HL-60 (cell line): ENCODE results near the gene ARID1A.

Source experiments
- CTCF ChIP-seq: IDR thresholded peaks from one replicate; pipeline ENCODE4 v1.5.1; 2011; ENCODE audit warnings: low read length, control low read depth, inconsistent platforms; ENCODE audit not compliant: insufficient read depth
- POLR2AphosphoS5 ChIP-seq: IDR thresholded peaks from 2 replicates; pipeline ENCODE4 v1.6.1; 2012; ENCODE audit warnings: low read depth
- SPI1 ChIP-seq: IDR thresholded peaks from 2 replicates; pipeline ENCODE4 v1.6.1; 2012; ENCODE audit warnings: low read depth, mild to moderate bottlenecking, borderline replicate concordance

- no peak for TF ChIP-seq CTCF
- no peak for TF ChIP-seq POLR2AphosphoS5
- no peak for TF ChIP-seq SPI1
Observed at GRCh38 chr1:26767714-26768113, 71.9 kb downstream of the ARID1A start.
